C4-2B (cell line): ENCODE measurements around the gene CSPG4.

Experiments
- CTCF ChIP-seq: fragments of 450-650 bp; conservative IDR thresholded peaks from 2 replicates; pipeline ENCODE4 v1.5.1; 2017; ENCODE audit warnings: mild to moderate bottlenecking
- ZFX ChIP-seq: fragments of 450-650 bp; IDR thresholded peaks from 2 replicates; pipeline ENCODE4 v1.6.1; 2017

GRCh38 chr15:75673426-75674235, 39.0 kb downstream of the CSPG4 start:
- TF ChIP-seq CTCF (no peak), ZFX (no peak)
